Memory B cell (primary cell): ENCODE measurements around the gene PPP1R3F.

ENCODE experiments used
- ATAC-seq: fragments of 150-1000 bp; cut with Tn5 transposase; 2 replicates; pipeline ENCODE4 v1.10.0; 2021; ENCODE audit warnings: low read depth, mild to moderate bottlenecking, moderate library complexity
- DNase-seq, 2 donors: peaks; one replicate each; pipeline ENCODE4 v3.0.0; 2022; ENCODE audit warnings: low spot score in 2 of 2
- H3K27ac Mint-ChIP-seq: one replicate; pipeline ENCODE4 v1.8.0; 2022; ENCODE audit warnings: mild to moderate bottlenecking, moderate library complexity, mixed read lengths
- H3K27me3 Mint-ChIP-seq: one replicate; pipeline ENCODE4 v1.8.0; 2022; ENCODE audit warnings: mixed read lengths
- H3K36me3 Mint-ChIP-seq: one replicate; pipeline ENCODE4 v1.8.0; 2022; ENCODE audit warnings: mild to moderate bottlenecking, mixed read lengths
- H3K4me1 Mint-ChIP-seq: one replicate; pipeline ENCODE4 v1.8.0; 2022; ENCODE audit warnings: mixed read lengths
- H3K4me3 Mint-ChIP-seq: one replicate; pipeline ENCODE4 v1.8.0; 2022; ENCODE audit warnings: mild to moderate bottlenecking, moderate library complexity, mixed read lengths
- H3K9me3 Mint-ChIP-seq: one replicate; pipeline ENCODE4 v1.8.0; 2022; ENCODE audit warnings: mixed read lengths

Gene PPP1R3F, protein sequence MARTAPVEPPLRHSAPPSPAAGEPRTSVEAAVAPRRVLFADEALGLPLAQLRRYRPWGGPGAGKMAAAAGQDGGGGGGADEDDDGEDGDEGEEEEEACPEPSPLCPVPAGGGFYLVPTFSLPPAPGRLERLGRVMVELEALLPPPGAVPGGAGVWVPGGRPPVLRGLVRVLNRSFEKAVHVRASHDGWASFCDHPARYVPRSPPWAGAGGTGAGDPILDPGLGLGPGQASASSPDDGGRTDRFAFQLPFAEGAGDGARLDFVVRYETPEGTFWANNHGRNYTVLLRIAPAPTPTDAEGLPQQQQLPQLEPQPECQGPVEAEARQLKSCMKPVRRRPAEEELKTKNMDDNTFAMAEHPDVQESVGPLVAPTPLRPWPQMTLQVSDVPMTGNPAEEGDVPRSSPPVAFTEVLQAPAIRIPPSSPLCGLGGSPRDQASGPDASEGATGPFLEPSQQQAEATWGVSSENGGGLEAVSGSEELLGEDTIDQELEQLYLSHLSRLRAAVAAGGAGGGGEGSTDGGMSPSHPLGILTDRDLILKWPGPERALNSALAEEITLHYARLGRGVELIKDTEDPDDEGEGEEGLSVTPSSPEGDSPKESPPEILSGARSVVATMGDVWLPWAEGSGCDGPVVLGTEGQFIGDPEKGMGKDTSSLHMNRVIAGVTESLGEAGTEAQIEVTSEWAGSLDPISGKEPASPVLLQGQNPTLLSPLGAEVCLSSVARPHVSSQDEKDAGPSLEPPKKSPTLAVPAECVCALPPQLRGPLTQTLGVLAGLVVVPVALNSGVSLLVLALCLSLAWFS

GRCh38 chrX:49269767-49270248, at the start of gene PPP1R3F:
Gene PPP1R3F (plus strand): TSS chrX:49269793. CDS start chrX:49269870, 77 bp downstream.
- DNase-seq = no peak
- peak within 1 kb of the TSS; percentile 99 for H3K27ac Mint-ChIP-seq
- no peaks in the 10 kb centered on the region for H3K9me3 Mint-ChIP-seq
- no peaks in the 10 kb centered on the region for H3K27me3 Mint-ChIP-seq
- H3K4me1 Mint-ChIP-seq = peaks cover 27% of the 10 kb centered on the region
- H3K4me3 Mint-ChIP-seq = peak within 1 kb of the TSS; percentile 95
- ATAC-seq = peak; percentile 19
- H3K36me3 Mint-ChIP-seq = peaks cover 6% of the 10 kb centered on the region

- DNase-seq = no peak
- Mint-ChIP-seq H3K36me3 (peaks cover 2% of the 10 kb centered on the region), H3K27me3 (peaks cover 9% of the 10 kb centered on the region), H3K4me3 (no peak overlapping the region), H3K9me3 (peaks cover 3% of the 10 kb centered on the region), H3K4me1 (peaks cover 11% of the 10 kb centered on the region), H3K27ac (no peak overlapping the region)
- ATAC-seq = no peak
Measured at GRCh38 chrX:49220100-49220499, 49.5 kb upstream of the PPP1R3F start.

DNA sequence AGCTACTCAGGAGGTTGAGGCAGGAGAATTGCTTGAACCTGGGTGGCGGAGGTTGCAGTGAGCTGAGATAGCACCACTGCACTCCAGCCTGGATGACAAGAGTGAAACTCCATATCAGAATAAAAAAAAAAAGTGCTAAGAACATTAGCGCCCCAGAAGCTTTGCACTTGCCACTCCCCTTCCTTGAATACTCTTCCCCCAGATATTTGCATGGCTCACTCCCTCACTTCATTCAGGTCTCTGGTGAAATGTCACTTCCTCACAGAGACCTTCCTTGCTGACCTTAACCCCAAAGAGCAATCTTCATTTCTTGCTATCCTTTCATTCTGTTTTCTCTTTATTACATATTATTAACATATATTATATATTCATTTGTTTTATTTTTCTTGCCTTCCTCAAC, 47.7 kb upstream of the PPP1R3F start:
- no peak for DNase-seq
- H3K4me3 Mint-ChIP-seq = no peak overlapping the region
- H3K4me1 Mint-ChIP-seq = peaks cover 11% of the 10 kb centered on the region
- H3K27me3 Mint-ChIP-seq = peaks cover 7% of the 10 kb centered on the region
- no peak overlapping the region for H3K27ac Mint-ChIP-seq
- peaks cover 2% of the 10 kb centered on the region for H3K36me3 Mint-ChIP-seq
- peaks cover 3% of the 10 kb centered on the region for H3K9me3 Mint-ChIP-seq
- ATAC-seq = peak; percentile 56

GRCh38 chrX:49225858-49226257, 43.7 kb upstream of the PPP1R3F start:
- Mint-ChIP-seq H3K27me3 (peaks cover 7% of the 10 kb centered on the region), H3K4me3 (no peak overlapping the region), H3K36me3 (no peaks in the 10 kb centered on the region), H3K4me1 (peaks cover 14% of the 10 kb centered on the region), H3K27ac (no peak overlapping the region), H3K9me3 (peaks cover 3% of the 10 kb centered on the region)
- DNase-seq = no peak
- ATAC-seq = no peak

GRCh38 chrX:49226946-49227345, 42.6 kb upstream of the PPP1R3F start:
- no peak overlapping the region for H3K4me3 Mint-ChIP-seq
- peaks cover 7% of the 10 kb centered on the region for H3K27me3 Mint-ChIP-seq
- no peaks in the 10 kb centered on the region for H3K36me3 Mint-ChIP-seq
- H3K27ac Mint-ChIP-seq = no peak overlapping the region
- peaks cover 3% of the 10 kb centered on the region for H3K9me3 Mint-ChIP-seq
- peaks cover 9% of the 10 kb centered on the region for H3K4me1 Mint-ChIP-seq
- ATAC-seq (no peak), DNase-seq (no peak)

DNA sequence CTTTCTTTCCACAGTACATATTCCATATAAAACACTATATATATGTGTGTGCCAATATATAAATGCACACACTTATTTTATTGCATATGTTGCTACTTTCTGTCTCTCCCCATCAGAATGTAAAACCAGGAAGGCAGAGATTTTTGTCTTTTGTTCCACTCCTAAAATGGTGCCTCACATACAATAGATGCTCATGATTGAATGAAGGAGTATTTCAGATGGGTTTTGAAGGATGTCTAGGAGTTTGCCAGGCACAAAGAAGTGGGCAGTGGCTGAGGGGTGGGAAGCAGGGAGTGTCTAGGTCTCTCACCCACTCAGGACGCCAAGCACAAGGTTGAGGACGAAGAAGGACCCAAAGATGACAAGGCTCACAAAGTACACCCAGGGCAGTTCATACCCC, 41.9 kb upstream of the PPP1R3F start:
- Mint-ChIP-seq H3K27me3 (peaks cover 7% of the 10 kb centered on the region), H3K27ac (no peak overlapping the region), H3K9me3 (peaks cover 3% of the 10 kb centered on the region), H3K4me1 (peaks cover 8% of the 10 kb centered on the region), H3K36me3 (no peaks in the 10 kb centered on the region), H3K4me3 (no peak overlapping the region)
- no peak for ATAC-seq
- no peak for DNase-seq

DNA sequence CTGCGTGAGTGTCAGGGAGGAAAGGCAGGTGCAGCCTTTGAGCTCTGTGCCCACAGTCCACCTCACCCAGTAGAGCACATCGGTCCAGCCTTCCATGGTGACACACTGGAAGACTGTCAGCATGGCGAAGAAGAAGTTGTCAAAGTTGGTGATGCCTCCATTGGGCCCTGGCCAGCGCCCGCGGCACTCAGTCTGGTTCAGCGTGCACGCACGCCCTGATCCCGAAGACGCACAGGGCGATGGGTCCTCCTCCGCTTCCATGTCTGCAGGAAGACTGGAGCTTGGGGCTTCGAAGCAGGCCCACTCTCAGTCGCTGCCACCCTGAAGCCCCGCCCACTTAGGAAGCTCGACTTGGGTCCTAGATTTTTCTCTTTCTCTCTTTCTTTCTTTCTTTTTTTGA, 41.4 kb upstream of the PPP1R3F start:
- H3K27me3 Mint-ChIP-seq = peaks cover 6% of the 10 kb centered on the region
- no peak for ATAC-seq
- H3K9me3 Mint-ChIP-seq = peaks cover 3% of the 10 kb centered on the region
- peaks cover 8% of the 10 kb centered on the region for H3K4me1 Mint-ChIP-seq
- no peaks in the 10 kb centered on the region for H3K36me3 Mint-ChIP-seq
- DNase-seq = no peak
- H3K27ac Mint-ChIP-seq = no peak overlapping the region
- no peak overlapping the region for H3K4me3 Mint-ChIP-seq

DNA sequence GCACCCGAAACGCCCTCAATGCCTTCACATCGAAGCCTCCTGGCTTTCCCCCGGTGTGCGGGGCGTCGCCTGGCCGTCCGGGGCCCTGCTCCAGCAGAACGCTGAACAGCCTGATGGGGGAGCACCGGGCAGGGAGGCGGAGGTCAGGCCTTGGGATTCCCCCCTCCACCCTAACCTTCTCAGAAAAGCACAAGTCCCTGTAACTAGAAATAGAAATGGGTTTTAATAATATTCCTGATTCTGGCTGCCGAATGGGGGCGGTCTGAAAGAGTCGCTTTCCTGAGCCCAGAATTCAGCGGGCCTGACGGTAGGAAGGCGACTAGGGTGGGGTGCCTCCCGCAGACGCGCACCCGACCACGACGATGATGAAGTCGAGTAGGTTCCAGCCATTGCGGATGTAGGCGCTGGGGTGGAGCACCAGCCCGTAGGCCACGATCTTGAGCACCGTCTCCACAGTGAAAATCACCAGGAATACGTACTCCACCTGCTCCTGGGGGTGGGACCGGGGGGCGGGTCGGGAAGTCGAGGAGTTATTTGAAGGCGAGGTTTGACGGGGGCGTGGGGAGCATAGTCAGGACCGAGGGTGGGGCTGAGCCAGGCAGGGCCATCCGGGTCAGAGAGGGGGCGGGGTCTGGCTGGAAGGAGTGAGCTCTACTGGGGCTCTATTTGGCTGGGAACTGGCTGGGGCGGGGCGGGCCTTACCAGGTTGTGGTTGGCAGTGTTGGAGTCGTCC, 38.9 kb upstream of the PPP1R3F start:
- peak overlapping the region; percentile 97 for H3K27ac Mint-ChIP-seq
- no peaks in the 10 kb centered on the region for H3K9me3 Mint-ChIP-seq
- H3K27me3 Mint-ChIP-seq = no peaks in the 10 kb centered on the region
- peak overlapping the region; percentile 90 for H3K4me3 Mint-ChIP-seq
- DNase-seq = peak; percentile 45 to 51
- H3K4me1 Mint-ChIP-seq = peaks cover 7% of the 10 kb centered on the region
- peak; percentile 74 for ATAC-seq
- H3K36me3 Mint-ChIP-seq = no peaks in the 10 kb centered on the region

DNA sequence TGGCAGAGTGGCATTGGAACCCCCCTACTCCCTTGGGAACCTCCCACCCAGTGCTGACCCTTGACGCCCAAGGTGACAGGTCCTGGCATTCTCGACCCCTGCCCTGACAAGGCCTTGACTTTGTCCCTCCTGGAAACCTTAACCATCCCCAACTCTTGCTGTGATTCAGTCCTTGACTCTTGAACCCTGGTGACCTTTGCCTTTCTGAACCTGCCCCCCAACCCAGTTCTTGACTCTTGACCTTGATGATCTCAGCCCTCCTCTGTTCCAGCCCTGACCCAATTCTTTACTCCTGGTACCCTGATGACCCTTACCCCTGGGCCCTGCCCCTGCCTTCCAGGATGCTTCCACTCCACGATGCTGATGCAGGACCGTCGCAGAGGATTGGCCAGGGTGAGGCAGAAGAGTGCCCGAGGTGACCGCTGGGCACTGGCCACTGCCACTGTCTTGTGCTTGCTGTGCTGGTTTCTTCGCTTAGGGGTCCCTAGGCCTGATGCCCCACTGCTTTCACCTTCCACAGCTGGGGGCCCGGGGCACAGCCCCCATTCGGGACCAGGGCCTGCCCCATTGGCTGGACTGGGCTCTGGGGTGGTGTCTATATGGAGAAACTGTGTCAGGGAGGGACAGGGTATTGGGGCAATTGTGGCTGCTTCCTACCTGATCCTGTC, 38.1 kb upstream of the PPP1R3F start:
- ATAC-seq = no peak

DNA sequence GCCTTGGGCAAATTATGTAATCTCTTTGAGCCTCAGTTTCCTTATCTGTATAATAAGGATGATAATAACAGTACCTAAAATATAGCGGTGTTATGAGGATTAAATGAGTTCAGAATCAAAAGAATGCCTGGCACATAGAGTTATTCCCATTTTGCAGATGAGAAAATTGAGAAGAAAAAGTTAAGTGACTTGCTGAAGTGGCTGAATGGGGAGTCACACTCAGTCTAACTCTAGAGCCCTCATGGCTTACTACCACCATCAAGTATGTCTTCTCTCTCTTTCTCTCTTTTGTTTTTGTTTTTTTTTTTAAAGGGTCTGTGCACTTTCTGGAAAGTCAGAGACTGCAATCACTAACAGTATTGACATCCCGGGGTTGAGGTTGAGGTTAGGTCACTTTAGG, 37.1 kb upstream of the PPP1R3F start:
- Mint-ChIP-seq H3K36me3 (no peaks in the 10 kb centered on the region), H3K27ac (peak overlapping the region; percentile 56), H3K9me3 (no peaks in the 10 kb centered on the region), H3K4me3 (no peak overlapping the region), H3K27me3 (no peaks in the 10 kb centered on the region), H3K4me1 (peaks cover 12% of the 10 kb centered on the region)
- no peak for DNase-seq
- no peak for ATAC-seq

More for the DNA sequence above, 38.1 kb upstream of the PPP1R3F start:
- Mint-ChIP-seq H3K27me3 (no peaks in the 10 kb centered on the region), H3K9me3 (no peaks in the 10 kb centered on the region), H3K36me3 (no peaks in the 10 kb centered on the region), H3K4me3 (peak overlapping the region; percentile 90), H3K27ac (peak overlapping the region; percentile 97), H3K4me1 (peaks cover 7% of the 10 kb centered on the region)
- DNase-seq = no peak

- H3K27ac Mint-ChIP-seq = peak within 1 kb of the TSS; percentile 56
- DNase-seq (no peak), ATAC-seq (no peak)
- H3K9me3 Mint-ChIP-seq = no peaks in the 10 kb centered on the region
- H3K36me3 Mint-ChIP-seq = no peaks in the 10 kb centered on the region
- H3K4me3 Mint-ChIP-seq = peak within 1 kb of the TSS; percentile 15
- no peaks in the 10 kb centered on the region for H3K27me3 Mint-ChIP-seq
- peaks cover 12% of the 10 kb centered on the region for H3K4me1 Mint-ChIP-seq
Measured at GRCh38 chrX:49233176-49233575, 36.4 kb upstream of the PPP1R3F start, which contains the start of gene CACNA1F. Gene CACNA1F (minus strand): TSS chrX:49233340. CDS start chrX:49233309, 31 bp downstream.

GRCh38 chrX:49233887-49234555, 35.6 kb upstream of the PPP1R3F start:
- H3K36me3 Mint-ChIP-seq = no peaks in the 10 kb centered on the region
- DNase-seq = no peak
- no peak overlapping the region for H3K27ac Mint-ChIP-seq
- no peaks in the 10 kb centered on the region for H3K9me3 Mint-ChIP-seq
- peaks cover 12% of the 10 kb centered on the region for H3K4me1 Mint-ChIP-seq
- H3K27me3 Mint-ChIP-seq = no peaks in the 10 kb centered on the region
- no peak for ATAC-seq
- no peak overlapping the region for H3K4me3 Mint-ChIP-seq

DNA sequence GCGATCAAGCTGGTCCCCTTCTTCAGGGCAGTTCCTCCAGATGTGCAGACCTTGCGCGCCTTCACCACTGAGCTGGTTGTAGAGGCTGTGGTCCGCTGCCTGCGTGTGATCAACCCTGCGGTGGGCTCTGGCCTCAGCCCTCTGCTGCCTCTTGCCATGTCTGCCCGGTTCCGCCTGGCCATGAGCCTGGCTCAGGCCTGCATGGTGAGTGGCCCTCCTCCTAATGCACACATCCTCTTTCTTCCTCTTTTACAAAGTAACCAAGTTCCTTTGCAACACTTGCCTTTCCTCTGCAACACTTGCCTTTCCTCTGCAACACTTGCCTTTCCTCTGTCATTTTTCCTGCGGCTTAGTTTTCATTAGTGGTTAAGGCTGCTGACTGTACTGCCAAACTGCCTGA, 32.5 kb upstream of the PPP1R3F start:
- H3K27me3 Mint-ChIP-seq = no peaks in the 10 kb centered on the region
- peak overlapping the region; percentile 62 for H3K4me3 Mint-ChIP-seq
- DNase-seq (no peak), ATAC-seq (peak; percentile 43)
- H3K27ac Mint-ChIP-seq = peak overlapping the region; percentile 72
- peaks cover 8% of the 10 kb centered on the region for H3K4me1 Mint-ChIP-seq
- peaks cover 2% of the 10 kb centered on the region for H3K36me3 Mint-ChIP-seq
- H3K9me3 Mint-ChIP-seq = no peaks in the 10 kb centered on the region
